H9 (cell line): ENCODE results near the gene TRUB2. TPM values are rescaled to one million over a fixed set of nuclear protein-coding genes. Genes with fewer than 3 reads are reported as not detected.

Experiments used
- DNase-seq: peaks from one replicate; pipeline ENCODE4 v3.0.0-alpha.2; 2017
- H2AFZ ChIP-seq: one replicate; pipeline ENCODE4 v1.6.1; 2013; ENCODE audit warnings: mild to moderate bottlenecking, low read length, control low read depth, moderate library complexity
- H2AK5ac ChIP-seq: 2 replicates; pipeline ENCODE4 v1.6.1; 2013; ENCODE audit warnings: low read length, control low read depth, mixed read lengths; ENCODE audit not compliant: insufficient read length
- H2BK120ac ChIP-seq: one replicate; pipeline ENCODE4 v1.6.1; 2013; ENCODE audit warnings: low read depth, mild to moderate bottlenecking, low read length, control low read depth, inconsistent platforms; ENCODE audit not compliant: poor library complexity, severe bottlenecking
- H2BK12ac ChIP-seq: 2 replicates; pipeline ENCODE4 v1.6.1; 2013; ENCODE audit warnings: low read length, control low read depth, mixed read lengths, low read depth; ENCODE audit not compliant: insufficient read length
- H2BK15ac ChIP-seq: 2 replicates; pipeline ENCODE4 v1.6.1; 2013; ENCODE audit warnings: low read depth, low read length, control low read depth
- H2BK20ac ChIP-seq: one replicate; pipeline ENCODE4 v1.6.1; 2013; ENCODE audit warnings: low read depth, mild to moderate bottlenecking, low read length, control low read depth, inconsistent platforms; ENCODE audit not compliant: poor library complexity, severe bottlenecking
- H2BK5ac ChIP-seq: 2 replicates; pipeline ENCODE4 v1.6.1; 2013; ENCODE audit warnings: low read length, control low read depth, mixed read lengths; ENCODE audit not compliant: insufficient read length
- H3K14ac ChIP-seq: 2 replicates; pipeline ENCODE4 v1.6.1; 2013; ENCODE audit warnings: low read length, control low read depth; ENCODE audit not compliant: insufficient read depth
- H3K18ac ChIP-seq: 2 replicates; pipeline ENCODE4 v1.6.1; 2013; ENCODE audit warnings: low read depth, mild to moderate bottlenecking, mixed read lengths, low read length, control low read depth; ENCODE audit not compliant: insufficient read length
- H3K23ac ChIP-seq: 2 replicates; pipeline ENCODE4 v1.6.1; 2013; ENCODE audit warnings: low read length, control low read depth, mixed read lengths, low read depth; ENCODE audit not compliant: insufficient read length
- H3K23me2 ChIP-seq: 2 replicates; pipeline ENCODE4 v1.6.1; 2013; ENCODE audit warnings: low read depth, mild to moderate bottlenecking, mixed read lengths, low read length, control low read depth; ENCODE audit not compliant: insufficient read length, poor library complexity, severe bottlenecking
- H3K27ac ChIP-seq: 2 replicates; pipeline ENCODE4 v1.5.1; 2013; ENCODE audit warnings: low read length, control low read depth, mixed read lengths, low read depth; ENCODE audit not compliant: insufficient read length
- H3K27me3 ChIP-seq: 2 replicates; pipeline ENCODE4 v1.6.1; 2013; ENCODE audit warnings: low read length, control low read depth, inconsistent platforms; ENCODE audit not compliant: insufficient read depth
- H3K4ac ChIP-seq: 2 replicates; pipeline ENCODE4 v1.6.1; 2013; ENCODE audit warnings: low read depth, mild to moderate bottlenecking, control low read depth, inconsistent platforms, low read length, moderate library complexity
- H3K4me1 ChIP-seq: 2 replicates; pipeline ENCODE4 v1.6.1; 2013; ENCODE audit warnings: low read length, control low read depth, inconsistent platforms; ENCODE audit not compliant: insufficient read depth
- H3K4me2 ChIP-seq: 2 replicates; pipeline ENCODE4 v1.6.1; 2013; ENCODE audit warnings: low read length, control low read depth, mixed read lengths; ENCODE audit not compliant: insufficient read length, insufficient read depth
- H3K56ac ChIP-seq: 2 replicates; pipeline ENCODE4 v1.6.1; 2013; ENCODE audit warnings: low read depth, mild to moderate bottlenecking, mixed read lengths, low read length, control low read depth; ENCODE audit not compliant: insufficient read length
- H3K79me1 ChIP-seq: 2 replicates; pipeline ENCODE4 v1.6.1; 2013; ENCODE audit warnings: low read depth, mild to moderate bottlenecking, moderate library complexity, low read length, control low read depth, inconsistent platforms; ENCODE audit not compliant: insufficient read depth, poor library complexity, severe bottlenecking
- H3K79me2 ChIP-seq: 2 replicates; pipeline ENCODE4 v1.6.1; 2013; ENCODE audit warnings: low read length, control low read depth, inconsistent platforms; ENCODE audit not compliant: insufficient read depth
- H3K9ac ChIP-seq: 2 replicates; pipeline ENCODE4 v1.6.1; 2013; ENCODE audit warnings: low read length, control low read depth, mixed read lengths; ENCODE audit not compliant: insufficient read length; ENCODE audit errors: extremely low read depth
- H3K9me3 ChIP-seq: one replicate; pipeline ENCODE4 v1.6.1; 2013; ENCODE audit warnings: low read depth, low read length, inconsistent platforms; ENCODE audit not compliant: control insufficient read depth
- H3T11ph ChIP-seq: one replicate; pipeline ENCODE4 v1.6.1; 2013; ENCODE audit warnings: mild to moderate bottlenecking, low read length, control low read depth, inconsistent platforms
- H4K20me1 ChIP-seq: one replicate; pipeline ENCODE4 v1.6.1; 2013; ENCODE audit not compliant: control insufficient read depth, insufficient read length, insufficient read depth
- H4K5ac ChIP-seq: 2 replicates; pipeline ENCODE4 v1.6.1; 2013; ENCODE audit warnings: low read depth, mild to moderate bottlenecking, mixed read lengths, low read length, control low read depth; ENCODE audit not compliant: insufficient read length
- H4K8ac ChIP-seq: replicated peaks from 2 replicates; pipeline ENCODE4 v1.6.1; 2013; ENCODE audit warnings: low read length, control low read depth, mixed read lengths, low read depth; ENCODE audit not compliant: insufficient read length
- H4K91ac ChIP-seq: 2 replicates; pipeline ENCODE4 v1.6.1; 2013; ENCODE audit warnings: low read depth, mild to moderate bottlenecking, moderate library complexity, mixed read lengths, low read length, control low read depth; ENCODE audit not compliant: insufficient read length
- H3K27ac Mint-ChIP-seq, 3 experiments: 2 replicates in 2 of 3; 3 replicates in 1 of 3; pipeline ENCODE4 v1.8.0; 2020 to 2021; ENCODE audit warnings: mixed read lengths in 3 of 3, mild to moderate bottlenecking in 1 of 3, moderate library complexity in 1 of 3
- H3K27me3 Mint-ChIP-seq: 2 replicates; pipeline ENCODE4 v1.8.0; 2021; ENCODE audit warnings: low read depth, mild to moderate bottlenecking, moderate library complexity, mixed read lengths
- H3K36me3 Mint-ChIP-seq, 3 experiments: 2 replicates in 2 of 3; 3 replicates in 1 of 3; pipeline ENCODE4 v1.8.0; 2020 to 2021; ENCODE audit warnings: low read depth in 3 of 3, mixed read lengths in 3 of 3; ENCODE audit not compliant: insufficient read depth in 1 of 3
- H3K4me1 Mint-ChIP-seq, 2 experiments: 2 replicates each; pipeline ENCODE4 v1.8.0; 2020; ENCODE audit warnings: mixed read lengths in 2 of 2
- H3K4me3 Mint-ChIP-seq, 2 experiments: 2 replicates in 1 of 2; 3 replicates in 1 of 2; pipeline ENCODE4 v1.8.0; 2020 to 2021; ENCODE audit warnings: mild to moderate bottlenecking in 2 of 2, mixed read lengths in 2 of 2, moderate library complexity in 1 of 2
- H3K9me3 Mint-ChIP-seq, 2 experiments: 2 replicates in 1 of 2; 3 replicates in 1 of 2; pipeline ENCODE4 v1.8.0; 2020; ENCODE audit warnings: mild to moderate bottlenecking in 2 of 2, mixed read lengths in 2 of 2, moderate library complexity in 1 of 2
- WGBS: extraction: QIAGEN DNeasy Blood & Tissue Kit; methylation state at CpG from one replicate; pipeline ENCODE4 v1.1.7; 2013; ENCODE audit warnings: missing lambda C conversion rate, low lambda C conversion rate, mixed read lengths; ENCODE audit not compliant: insufficient read length; ENCODE audit errors: extremely low coverage; 5-methylcytosine and 5-hydroxymethylcytosine counted together
- total RNA-seq: library from RNA; stranded (reverse); gene quantifications from 2 replicates; pipeline ENCODE4 v1.2.1, GENCODE V29; 2021
- TF ChIP-seq, protein P1 (sequence below): fragments of 200-600 bp; sonication (generic); conservative IDR thresholded peaks from 3 replicates; pipeline ENCODE4 v1.8.0; 2021; ENCODE audit warnings: antibody characterized with exemption, mild to moderate bottlenecking

The TRUB2 gene
- total RNA-seq, 1 experiment from 2014 or later, result 38.3 TPM

DNA sequence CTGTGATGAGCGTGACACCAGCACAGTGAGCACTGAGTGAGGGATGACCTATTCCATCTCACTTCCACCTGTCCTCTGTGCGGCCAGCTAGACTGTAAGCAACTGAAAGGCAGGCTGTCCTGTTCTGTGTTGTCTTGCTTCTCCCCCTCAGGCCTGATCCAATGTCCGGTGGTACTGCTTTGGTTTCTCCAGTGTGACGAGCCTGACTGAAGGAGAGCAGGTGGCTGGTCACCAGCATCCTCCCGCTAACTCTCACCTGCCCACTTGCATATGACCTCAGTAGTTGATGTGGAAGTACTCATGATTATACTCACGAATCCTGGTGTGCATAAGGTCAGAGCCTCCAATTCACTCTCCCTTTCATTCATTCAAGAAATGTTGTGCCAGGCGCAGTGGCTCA, 15.7 kb upstream of the TRUB2 start:
- DNase-seq, result no peak
- Histone ChIP-seq H3K56ac (no peak overlapping the region), H2AK5ac (no peak overlapping the region), H3T11ph (no peak overlapping the region), H3K4me2 (no peak overlapping the region), H3K9me3 (no peaks in the 10 kb centered on the region), H4K5ac (no peak overlapping the region), H2BK5ac (no peak overlapping the region), H2BK12ac (no peak overlapping the region), H3K23ac (no peak overlapping the region), H2BK20ac (no peak overlapping the region), H3K4me1 (no peaks in the 10 kb centered on the region), H4K20me1 (no peaks in the 10 kb centered on the region), H3K18ac (no peak overlapping the region), H3K9ac (no peak overlapping the region), H2BK15ac (no peak overlapping the region), H3K27ac (no peak overlapping the region), H3K4ac (no peak overlapping the region), H3K14ac (no peak overlapping the region), H4K8ac (no peak overlapping the region), H3K79me1 (no peaks in the 10 kb centered on the region), H4K91ac (no peak overlapping the region), H3K27me3 (no peaks in the 10 kb centered on the region), H2BK120ac (no peak overlapping the region), H2AFZ (no peak overlapping the region), H3K79me2 (no peaks in the 10 kb centered on the region), H3K23me2 (peaks cover 3% of the 10 kb centered on the region)
- TF ChIP-seq, protein P1, sequence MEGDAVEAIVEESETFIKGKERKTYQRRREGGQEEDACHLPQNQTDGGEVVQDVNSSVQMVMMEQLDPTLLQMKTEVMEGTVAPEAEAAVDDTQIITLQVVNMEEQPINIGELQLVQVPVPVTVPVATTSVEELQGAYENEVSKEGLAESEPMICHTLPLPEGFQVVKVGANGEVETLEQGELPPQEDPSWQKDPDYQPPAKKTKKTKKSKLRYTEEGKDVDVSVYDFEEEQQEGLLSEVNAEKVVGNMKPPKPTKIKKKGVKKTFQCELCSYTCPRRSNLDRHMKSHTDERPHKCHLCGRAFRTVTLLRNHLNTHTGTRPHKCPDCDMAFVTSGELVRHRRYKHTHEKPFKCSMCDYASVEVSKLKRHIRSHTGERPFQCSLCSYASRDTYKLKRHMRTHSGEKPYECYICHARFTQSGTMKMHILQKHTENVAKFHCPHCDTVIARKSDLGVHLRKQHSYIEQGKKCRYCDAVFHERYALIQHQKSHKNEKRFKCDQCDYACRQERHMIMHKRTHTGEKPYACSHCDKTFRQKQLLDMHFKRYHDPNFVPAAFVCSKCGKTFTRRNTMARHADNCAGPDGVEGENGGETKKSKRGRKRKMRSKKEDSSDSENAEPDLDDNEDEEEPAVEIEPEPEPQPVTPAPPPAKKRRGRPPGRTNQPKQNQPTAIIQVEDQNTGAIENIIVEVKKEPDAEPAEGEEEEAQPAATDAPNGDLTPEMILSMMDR, result no peak
- H3K4me3 Mint-ChIP-seq, result no peak overlapping the region
- peaks cover 0 to 6% (median 4%) of the 10 kb centered on the region in 3 experiments; a peak in 4 of 7 replicates for H3K36me3 Mint-ChIP-seq
- H3K9me3 Mint-ChIP-seq, result no peaks in the 10 kb centered on the region
- peaks cover 4 to 5% of the 10 kb centered on the region in 2 experiments for H3K4me1 Mint-ChIP-seq
- no peak overlapping the region for H3K27ac Mint-ChIP-seq
- WGBS, result no CpG with 5 or more reads among the region's 7 CpGs
- H3K27me3 Mint-ChIP-seq, result no peaks in the 10 kb centered on the region
